ENCODE results near the gene CTNNBL1. TPM values are rescaled to one million over a fixed set of nuclear protein-coding genes. Genes with fewer than 3 reads are reported as not detected.

Gene CTNNBL1
- total RNA-seq, 1 experiment from 2014 or later = 55.4 TPM

GRCh38 chr20:37828684-37829083 lies 134.9 kb downstream of the CTNNBL1 start (continued):
- no peak for TF ChIP-seq REST (IDR thresholded peaks at IDR 0.05; ENCODE audit: low read depth)

GRCh38 chr20:37829128-37829527 lies 135.3 kb downstream of the CTNNBL1 start:
- Histone ChIP-seq H3K79me2 (ENCODE audit: insufficient read depth, low read length) (no peaks in the 10 kb centered on the region), H3K4me1 (ENCODE audit: control insufficient read depth in 1 of 2, insufficient read depth in 2 of 2, low read length in 2 of 2) (no peaks in the 10 kb centered on the region), H4K20me1 (ENCODE audit: insufficient read depth) (no peaks in the 10 kb centered on the region), H3K9me2 (ENCODE audit: insufficient read depth) (no peaks in the 10 kb centered on the region), H3K4me3 (replicated peaks in 1 of 2; ENCODE audit: low read depth in 1 of 2, low read length in 2 of 2) (no peak overlapping the region), H3K36me3 (ENCODE audit: control insufficient read depth in 1 of 2, insufficient read depth in 2 of 2, low read length in 2 of 2) (no peaks in the 10 kb centered on the region), H3K9ac (ENCODE audit: low read length) (no peak overlapping the region), H2AFZ (ENCODE audit: low read depth, low read length, poor library complexity, severe bottlenecking) (no peak overlapping the region), H3K27ac (ENCODE audit: low read depth, low read length) (no peak overlapping the region), H3K4me2 (ENCODE audit: low read length) (no peak overlapping the region), H3K9me3 (ENCODE audit: control insufficient read depth in 1 of 2, insufficient read depth in 1 of 2, low read depth in 1 of 2, low read length in 2 of 2) (no peaks in the 10 kb centered on the region), H3K27me3 (ENCODE audit: insufficient read depth, low read length) (no peaks in the 10 kb centered on the region)
- ChIA-PET RAD21 (ENCODE audit: low non-redundant PET in 1 of 2, low total read pairs in 2 of 2, uncharacterized antibody in 2 of 2, unreplicated experiment in 2 of 2) (no interaction called here), CTCF (no interaction called here), POLR2A (no interaction called here)
- TF ChIP-seq SIN3A (IDR thresholded peaks at IDR 0.05; ENCODE audit: low read depth) (no peak), EZH2 (IDR thresholded peaks at IDR 0.05) (no peak), EZH2phosphoT487 (IDR thresholded peaks at IDR 0.05; ENCODE audit: borderline replicate concordance) (no peak), SP1 (IDR thresholded peaks at IDR 0.05; ENCODE audit: low read depth) (no peak), ELF1 (IDR thresholded peaks at IDR 0.05; ENCODE audit: borderline replicate concordance, low read depth) (no peak), RAD21 (IDR thresholded peaks at IDR 0.05; ENCODE audit: low read depth) (no peak), FOSL1 (IDR thresholded peaks at IDR 0.05; ENCODE audit: low read depth) (no peak), YY1 (IDR thresholded peaks at IDR 0.05; ENCODE audit: extremely low read depth, insufficient replicate concordance, low read depth, low read length) (no peak), POLR2AphosphoS5 (IDR thresholded peaks at IDR 0.05; ENCODE audit: low read depth, low read length) (no peak), CBX3 (IDR thresholded peaks at IDR 0.05; ENCODE audit: low read depth) (no peak), EGR1 (IDR thresholded peaks at IDR 0.05; ENCODE audit: low read depth) (no peak)
- no TSS peak for BruUV-seq (replicated peaks)
- intact Hi-C loops (cut with micrococcal nuclease) = no loop called here
- ATAC-seq (no peak), DNase-seq (ENCODE audit: low read depth, low spot score) (no peak)

All from HCT116 (cell line).